AG09309 (cell line): ENCODE results near the gene ACTR2.

Experiments
- DNase-seq: peaks from one replicate; pipeline ENCODE4 v3.0.0-alpha.2; 2010; ENCODE audit warnings: low read depth
- H3K4me3 ChIP-seq: 2 replicates; pipeline ENCODE4 v1.5.1; 2011; ENCODE audit warnings: mild to moderate bottlenecking, low read depth, low read length, moderate library complexity; ENCODE audit not compliant: control insufficient read depth
- TF ChIP-seq, protein P1 (sequence below): IDR thresholded peaks from 2 replicates; pipeline ENCODE4 v1.5.1; 2011; ENCODE audit warnings: mild to moderate bottlenecking, low read depth, low read length, inconsistent platforms; ENCODE audit not compliant: insufficient read depth, control insufficient read depth; ENCODE audit errors: missing control alignments

ACTR2 gene

DNA sequence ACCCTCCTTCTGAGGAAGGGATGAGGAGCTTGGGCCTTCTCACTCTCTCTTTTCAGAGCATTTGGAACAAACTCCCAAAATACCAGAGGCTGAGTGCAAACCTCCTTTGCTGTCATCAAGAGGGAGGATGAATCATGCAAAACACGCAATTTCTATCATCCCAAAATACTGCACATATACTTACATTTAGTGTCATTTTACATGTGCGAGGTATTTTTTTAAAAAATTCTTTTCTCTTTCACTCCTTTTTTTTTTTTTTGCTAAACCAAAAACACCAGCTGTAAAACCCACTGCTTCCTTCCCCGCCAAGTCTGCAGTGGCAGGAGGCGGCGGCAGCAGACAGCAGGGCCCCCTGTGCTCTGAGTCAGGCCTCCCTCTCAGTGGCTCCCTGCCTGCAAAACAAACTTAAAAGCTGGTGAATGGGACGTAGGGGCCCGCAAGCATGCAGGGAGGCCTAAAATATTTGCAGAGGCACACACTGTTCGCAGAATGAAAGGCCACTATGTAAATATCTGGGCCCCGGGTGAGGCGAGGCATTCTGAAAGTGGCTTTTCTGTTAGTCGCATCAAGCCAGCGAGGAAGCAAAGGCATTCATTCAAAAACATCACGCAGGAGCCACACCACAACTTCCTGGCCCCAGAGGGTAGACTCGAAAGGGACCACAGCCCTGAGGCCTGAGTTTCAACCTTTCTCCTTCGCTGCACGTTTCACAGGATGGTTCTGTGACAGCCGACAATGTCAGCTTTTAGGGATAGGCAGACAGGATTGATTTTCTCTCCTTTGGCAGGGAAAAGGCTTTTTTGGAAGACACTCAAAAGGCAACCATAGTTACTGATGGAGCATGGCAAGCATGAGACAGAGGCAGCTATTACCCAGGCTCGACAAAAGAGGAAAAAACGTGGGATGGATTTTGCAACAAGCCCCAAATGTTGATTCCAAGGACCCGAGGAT is 73.4 kb downstream of the ACTR2 start:
- TF ChIP-seq, protein P1, sequence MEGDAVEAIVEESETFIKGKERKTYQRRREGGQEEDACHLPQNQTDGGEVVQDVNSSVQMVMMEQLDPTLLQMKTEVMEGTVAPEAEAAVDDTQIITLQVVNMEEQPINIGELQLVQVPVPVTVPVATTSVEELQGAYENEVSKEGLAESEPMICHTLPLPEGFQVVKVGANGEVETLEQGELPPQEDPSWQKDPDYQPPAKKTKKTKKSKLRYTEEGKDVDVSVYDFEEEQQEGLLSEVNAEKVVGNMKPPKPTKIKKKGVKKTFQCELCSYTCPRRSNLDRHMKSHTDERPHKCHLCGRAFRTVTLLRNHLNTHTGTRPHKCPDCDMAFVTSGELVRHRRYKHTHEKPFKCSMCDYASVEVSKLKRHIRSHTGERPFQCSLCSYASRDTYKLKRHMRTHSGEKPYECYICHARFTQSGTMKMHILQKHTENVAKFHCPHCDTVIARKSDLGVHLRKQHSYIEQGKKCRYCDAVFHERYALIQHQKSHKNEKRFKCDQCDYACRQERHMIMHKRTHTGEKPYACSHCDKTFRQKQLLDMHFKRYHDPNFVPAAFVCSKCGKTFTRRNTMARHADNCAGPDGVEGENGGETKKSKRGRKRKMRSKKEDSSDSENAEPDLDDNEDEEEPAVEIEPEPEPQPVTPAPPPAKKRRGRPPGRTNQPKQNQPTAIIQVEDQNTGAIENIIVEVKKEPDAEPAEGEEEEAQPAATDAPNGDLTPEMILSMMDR, result no peak
- peak overlapping the region; percentile 4; the same call in 1 of the 2 replicates for H3K4me3 ChIP-seq
- peak; percentile 80 for DNase-seq

DNA sequence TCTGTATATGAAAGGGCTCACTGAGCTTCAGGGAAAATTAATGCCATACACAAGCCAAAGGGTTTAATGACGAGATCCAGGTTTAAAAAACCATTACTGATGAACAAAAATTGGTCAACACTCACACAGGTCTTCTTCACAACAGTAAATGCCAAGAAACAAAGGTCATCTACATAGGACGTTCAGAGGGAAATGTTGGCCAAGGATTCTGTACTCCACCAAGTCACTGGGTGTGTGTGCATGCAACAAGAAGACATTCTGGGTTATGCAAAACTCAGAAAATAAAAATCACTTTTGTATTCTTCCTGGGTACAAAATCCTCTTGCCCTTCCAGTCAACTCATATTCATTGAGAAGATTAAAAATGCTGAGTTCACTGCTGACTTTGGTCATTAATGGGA is 78.3 kb downstream of the ACTR2 start:
- TF ChIP-seq, protein P1, result no peak
- DNase-seq, result no peak

DNA sequence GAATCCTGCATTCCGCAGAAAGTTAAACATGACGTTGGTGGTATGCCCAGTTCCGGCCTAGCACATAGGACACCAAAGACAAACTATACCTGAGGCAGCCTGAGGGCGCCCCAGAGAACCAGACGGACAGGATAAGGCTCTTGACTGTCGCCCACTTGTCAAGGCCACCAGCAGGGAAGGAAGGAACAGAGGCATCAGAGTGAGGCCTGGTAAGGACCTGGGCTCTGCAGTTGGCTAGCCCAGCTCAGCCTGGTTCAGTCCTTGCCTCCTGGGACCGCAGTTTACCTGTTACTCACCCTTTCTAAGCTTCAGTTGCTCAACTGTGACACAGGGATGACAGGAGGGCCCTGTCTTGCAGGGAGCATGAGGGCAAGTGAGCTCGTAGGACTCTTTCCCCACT is 82.1 kb downstream of the ACTR2 start:
- H3K4me3 ChIP-seq, result no peak overlapping the region
- TF ChIP-seq, protein P1, result no peak
- DNase-seq, result no peak

More for the DNA sequence above, 78.3 kb downstream of the ACTR2 start:
- no peak overlapping the region for H3K4me3 ChIP-seq

DNA sequence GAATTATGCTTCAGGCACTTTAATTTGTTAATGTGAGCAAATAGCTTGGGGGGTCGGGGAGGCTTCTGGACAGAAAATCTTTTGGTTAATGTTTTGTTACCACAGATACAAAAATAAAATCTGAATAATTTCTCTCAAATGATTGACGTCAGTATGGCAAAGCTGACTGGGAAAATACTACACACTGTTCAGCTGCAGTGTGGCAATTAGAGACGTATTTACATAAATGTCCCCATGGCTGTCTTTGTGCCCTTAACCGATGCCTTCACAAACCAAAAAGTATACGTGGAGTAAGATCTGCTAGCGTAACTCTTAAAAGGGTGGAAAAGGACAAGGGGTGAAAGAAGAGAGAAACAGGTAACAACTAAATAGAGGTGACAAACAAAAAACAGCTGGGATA is 83.4 kb downstream of the ACTR2 start:
- TF ChIP-seq, protein P1, result no peak
- H3K4me3 ChIP-seq, result no peak overlapping the region
- DNase-seq, result no peak

DNA sequence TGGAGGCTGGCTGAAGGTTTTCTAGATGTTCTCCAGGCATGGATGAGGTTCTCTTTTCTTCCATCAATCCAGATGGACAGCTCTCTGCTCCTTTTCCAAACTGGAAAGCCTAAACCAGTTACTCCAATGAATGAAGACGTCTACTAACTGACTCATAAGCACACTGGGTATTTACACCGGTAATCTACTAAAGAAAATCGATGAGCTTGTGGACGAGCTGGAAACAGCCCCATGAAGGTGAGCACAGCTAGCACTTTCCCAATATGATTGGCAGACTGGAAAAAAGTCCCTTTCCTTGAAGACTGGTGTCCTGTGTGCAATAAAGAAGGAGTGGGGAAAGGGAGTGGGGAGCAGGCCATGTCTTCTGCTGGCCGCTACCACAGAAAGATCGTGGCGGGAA is 84.0 kb downstream of the ACTR2 start:
- H3K4me3 ChIP-seq, result no peak overlapping the region
- TF ChIP-seq, protein P1, result no peak
- DNase-seq, result no peak

DNA sequence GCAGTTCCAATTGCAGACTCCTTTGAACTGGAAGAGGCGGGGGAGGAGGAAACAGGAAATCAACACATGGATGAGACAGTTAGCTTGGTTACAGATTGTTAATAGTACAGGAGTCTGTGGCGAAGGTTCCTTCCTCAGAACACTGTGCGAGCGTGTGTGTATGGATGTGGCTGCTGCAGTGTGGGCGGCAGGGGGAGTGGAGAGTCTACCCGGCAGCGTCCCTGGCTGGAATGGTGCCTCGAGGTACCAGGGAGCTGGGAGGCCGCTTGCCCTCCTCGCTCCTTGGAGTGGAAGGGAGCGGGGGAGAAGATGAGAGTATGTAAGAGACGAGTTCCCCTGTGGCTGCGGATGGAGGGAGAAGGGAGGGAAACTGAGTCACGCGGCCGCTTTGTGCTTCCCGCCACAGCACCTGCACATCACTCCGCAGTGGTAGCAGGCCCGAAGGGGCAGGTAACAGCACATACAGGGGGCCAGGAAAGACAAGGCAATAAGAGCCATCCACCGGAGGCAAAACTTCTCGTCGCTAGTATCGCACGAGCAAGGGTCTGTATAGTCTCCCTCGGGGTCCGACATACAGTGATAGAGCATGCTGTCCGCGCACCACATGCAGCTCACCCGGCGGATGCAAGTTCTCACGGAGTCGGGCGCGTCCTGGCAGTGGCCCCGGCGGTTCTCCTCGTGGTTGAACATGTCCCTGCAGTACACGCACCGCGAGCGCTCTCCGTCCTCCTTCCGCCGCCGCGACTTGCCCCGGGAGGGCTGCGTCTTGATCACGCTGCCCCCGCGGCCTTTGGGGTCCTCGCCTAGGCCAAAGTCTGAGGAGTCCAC is 85.7 kb downstream of the ACTR2 start:
- TF ChIP-seq, protein P1, result no peak
- no peak overlapping the region for H3K4me3 ChIP-seq
- DNase-seq, result no peak
